K562 (cell line): ENCODE measurements around the gene CENPH. TPM values are rescaled to one million over a fixed set of nuclear protein-coding genes. Genes with fewer than 3 reads are reported as not detected.

Experiments
- CTCFL ChIP-seq: IDR thresholded peaks from 2 replicates; pipeline ENCODE4 v1.6.1; 2011; ENCODE audit warnings: borderline replicate concordance, low read depth, mild to moderate bottlenecking, moderate library complexity, low read length; ENCODE audit not compliant: insufficient read depth, poor library complexity, severe bottlenecking
- FIP1L1 ChIP-seq: fragments of 200-400 bp; formaldehyde crosslinking; IDR thresholded peaks from 2 replicates; pipeline ENCODE4 v1.6.1; 2018; ENCODE audit warnings: mild to moderate bottlenecking, low read depth, low read length; ENCODE audit not compliant: poor library complexity, severe bottlenecking
- GMEB1 ChIP-seq: fragments of 250-450 bp; sonication (Bioruptor Pico); IDR thresholded peaks from 2 replicates; pipeline ENCODE4 v1.4.0; 2020; ENCODE audit warnings: mild to moderate bottlenecking
- SMARCA4 ChIP-seq: fragments of 450-650 bp; IDR thresholded peaks from 2 replicates; pipeline ENCODE4 v1.6.1; 2016
- TAF9B ChIP-seq: fragments of 450-650 bp; IDR thresholded peaks from 2 replicates; pipeline ENCODE4 v1.6.1; 2018; ENCODE audit warnings: mild to moderate bottlenecking; ENCODE audit not compliant: partially characterized antibody
- TFAP4 ChIP-seq: sonication (generic); formaldehyde crosslinking; IDR thresholded peaks from 2 replicates; pipeline ENCODE4 v1.8.0; 2022; ENCODE audit warnings: missing genetic modification reagents, mild to moderate bottlenecking, moderate library complexity, borderline replicate concordance
- ZMIZ1 ChIP-seq, 2 experiments: fragments of 150-350 bp in 1 of 2; IDR thresholded peaks; 2 replicates each; pipeline ENCODE4 v1.6.1; 2012 to 2016; ENCODE audit warnings: low read depth in 2 of 2, low read length in 2 of 2, mild to moderate bottlenecking in 1 of 2, moderate library complexity in 1 of 2
- polyA plus RNA-seq, 8 experiments: library from polyadenylated mRNA; depleted of rRNA in 4 of 8; stranded (reverse) in 5 of 8; unstranded in 3 of 8; fragments of >200 nt; fragmentation: Nextera tagmentation in 2 of 8; fragmentation: Illumina TruSeq in 1 of 8; extraction: Ambion mirVana in 2 of 8; extraction: Trizol in 1 of 8; gene quantifications; 2 replicates each; pipeline versions ENCODE4 v1.2.1 to v1.2.3, GENCODE V29; 2011 to 2014; ENCODE audit warnings: inconsistent platforms in 1 of 8, missing spikeins in 1 of 8
- total RNA-seq, 7 experiments: library from RNA; depleted of rRNA in 6 of 7; stranded (reverse); fragments of >200 nt in 6 of 7; fragmentation: Illumina TruSeq in 2 of 7; extraction: Trizol in 2 of 7; gene quantifications; 2 replicates each; pipeline versions ENCODE4 v1.2.1 to v1.2.3, GENCODE V29; 2011 to 2021; ENCODE audit warnings: low replicate concordance in 1 of 7

Gene CENPH
- total and polyA plus RNA-seq, 9 of the 15 experiments (the other 6 are each of a cell fraction or from before 2014, with no cell fraction given), result 10.5 to 124 (median 74.9) TPM

- TF ChIP-seq CTCFL, result no peak
- no peak for TF ChIP-seq TFAP4 (CRISPR knock-in tag)
- no peak for TF ChIP-seq ZMIZ1 (IDR thresholded peaks at IDR 0.05; ENCODE audit: low read depth in 2 of 2, low read length in 2 of 2)
- no peak for TF ChIP-seq TAF9B
- no peak for TF ChIP-seq FIP1L1
- no peak for TF ChIP-seq GMEB1 (CRISPR knock-in tag)
- TF ChIP-seq SMARCA4, result no peak
Measured at GRCh38 chr5:69230181-69230580, 40.8 kb downstream of the CENPH start (continued).
